Mucosa of descending colon (tissue), 3 donors: ENCODE results near the gene KCNK16. TPM values are rescaled to one million over a fixed set of nuclear protein-coding genes. Genes with fewer than 3 reads are reported as not detected.
A peak's percentile ranks its signal among the peaks of the same experiment; 100 is the strongest.

Source experiments
- ATAC-seq: fragments of 200-7000 bp; cut with Tn5 transposase; one replicate; pipeline ENCODE4 v1.9.1; 2020; ENCODE audit warnings: mild to moderate bottlenecking, moderate library complexity
- DNase-seq, 3 donors: peaks; one replicate each; pipeline ENCODE4 v3.0.0-alpha.2; 2020
- H3K36me3 ChIP-seq: fragments of 200-600 bp; one replicate; pipeline ENCODE4 v1.8.0; 2021; ENCODE audit warnings: low read depth, mild to moderate bottlenecking
- H3K4me1 ChIP-seq: fragments of 200-600 bp; one replicate; pipeline ENCODE4 v1.8.0; 2021; ENCODE audit warnings: low read depth, mild to moderate bottlenecking
- H3K4me3 ChIP-seq: fragments of 200-600 bp; one replicate; pipeline ENCODE4 v1.8.0; 2021; ENCODE audit warnings: mild to moderate bottlenecking
- H3K9me3 ChIP-seq: fragments of 200-600 bp; one replicate; pipeline ENCODE4 v1.8.0; 2021; ENCODE audit warnings: mild to moderate bottlenecking
- CTCF ChIP-seq: fragments of 200-600 bp; IDR thresholded peaks from one replicate; pipeline ENCODE4 v1.8.0; 2022; ENCODE audit warnings: antibody characterized with exemption, mild to moderate bottlenecking
- intact Hi-C, 2 donors: fragments of 100-400 bp; cut with DNase I in 1 of 2; cut with micrococcal nuclease in 1 of 2; formaldehyde crosslinking; loops; one replicate each; pipeline versions ENCODE4 v1.11.0 to v1.11.1; 2022; cut with DNase I, micrococcal nuclease
- total RNA-seq, 3 donors: library from RNA; stranded (reverse); fragmentation: NEBNext Ultra II Directional in 2 of 3; extraction: Animal tissue kit (Norgen Biotek cat#: 25700) in 2 of 3; gene quantifications; one replicate each; pipeline versions ENCODE4 v1.2.1 to v1.2.4, GENCODE V29; 2021 to 2023
- donor health status: DM: no; HTN: no; CAD: no; lungs with moderate emphysema.
- donor health status: DM: no; HTN: no; CAD: no.
- donor health status: DM: no; HTN: yes; CAD: no.

KCNK16 gene
- total RNA-seq, 3 donors from 2014 or later: not detected

GRCh38 chr6:39333644-39334438, 11.3 kb upstream of the KCNK16 start:
- no peaks in the 10 kb centered on the region for H3K36me3 ChIP-seq
- intact Hi-C loops: no loop called here
- no peaks in the 10 kb centered on the region for H3K9me3 ChIP-seq
- DNase-seq (no peak), ATAC-seq (no peak)
- no peaks in the 10 kb centered on the region for H3K4me1 ChIP-seq
- no peak overlapping the region for H3K4me3 ChIP-seq
- no peak for TF ChIP-seq CTCF

GRCh38 chr6:39330476-39330875, 8.0 kb upstream of the KCNK16 start:
- no peaks in the 10 kb centered on the region for H3K36me3 ChIP-seq
- ATAC-seq: no peak
- intact Hi-C loops: no loop called here

GRCh38 chr6:39330057-39330456, 7.6 kb upstream of the KCNK16 start:
- no peaks in the 10 kb centered on the region for H3K4me1 ChIP-seq
- ATAC-seq (peak; percentile 38), DNase-seq (no peak)
- no peak for TF ChIP-seq CTCF
- no peak overlapping the region for H3K4me3 ChIP-seq
- no peaks in the 10 kb centered on the region for H3K36me3 ChIP-seq
- no peaks in the 10 kb centered on the region for H3K9me3 ChIP-seq
- intact Hi-C loops: no loop called here

More at GRCh38 chr6:39330476-39330875, 8.0 kb upstream of the KCNK16 start:
- no peak for TF ChIP-seq CTCF
- Histone ChIP-seq H3K4me1 (no peaks in the 10 kb centered on the region), H3K9me3 (no peaks in the 10 kb centered on the region), H3K4me3 (no peak overlapping the region)
- DNase-seq: no peak

- H3K9me3 ChIP-seq: no peaks in the 10 kb centered on the region
- no peaks in the 10 kb centered on the region for H3K36me3 ChIP-seq
- ATAC-seq (no peak), DNase-seq (no peak)
- H3K4me1 ChIP-seq: no peaks in the 10 kb centered on the region
- intact Hi-C loops: no loop called here
- TF ChIP-seq CTCF: no peak
- H3K4me3 ChIP-seq: no peak overlapping the region
Observed at GRCh38 chr6:39328066-39328465, 5.6 kb upstream of the KCNK16 start.

- intact Hi-C loops: no loop called here
- Histone ChIP-seq H3K4me1 (no peaks in the 10 kb centered on the region), H3K36me3 (no peaks in the 10 kb centered on the region), H3K9me3 (no peaks in the 10 kb centered on the region), H3K4me3 (no peak overlapping the region)
- DNase-seq (no peak), ATAC-seq (no peak)
- no peak for TF ChIP-seq CTCF
Observed at GRCh38 chr6:39327507-39327906, 5.0 kb upstream of the KCNK16 start.
